ENCODE data around the gene SKOR2. TPM values are rescaled to one million over a fixed set of nuclear protein-coding genes. Genes with fewer than 3 reads are reported as not detected.

Gene SKOR2
- total and polyA plus RNA-seq, 2 of the 13 experiments (the other 11 are each of a cell fraction or from before 2014, with no cell fraction given) = not detected

- TF ChIP-seq PATZ1 (CRISPR knock-in tag; IDR thresholded peaks at IDR 0.05) = peak; percentile 49
- TF ChIP-seq PAF1 (CRISPR knock-in tag; IDR thresholded peaks at IDR 0.05) = no peak
- TF ChIP-seq ZNF44 (CRISPR knock-in tag; IDR thresholded peaks at IDR 0.05) = 0 out of 2 replicates have a peak, but pooled peaks have one; percentile 39
- peak; percentile 93 for TF ChIP-seq ZNF687 (CRISPR knock-in tag; IDR thresholded peaks at IDR 0.05)
- peak; percentile 80; the same call in 1 of the 2 replicates for TF ChIP-seq KDM5A (IDR thresholded peaks at IDR 0.05; ENCODE audit: borderline replicate concordance, low read length)
- no peak for TF ChIP-seq MBNL3 (CRISPR knock-in tag; conservative IDR thresholded peaks at IDR 0.05)
- TF ChIP-seq MIXL1 (CRISPR knock-in tag; IDR thresholded peaks at IDR 0.05) = 0 out of 2 replicates have a peak, but pooled peaks have one; percentile 27
- peak; percentile 76; the same call in 1 of the 2 replicates for TF ChIP-seq ARHGAP35 (CRISPR knock-in tag; IDR thresholded peaks at IDR 0.05; ENCODE audit: borderline replicate concordance)
- TF ChIP-seq AHDC1 (CRISPR knock-in tag; IDR thresholded peaks at IDR 0.05; ENCODE audit: borderline replicate concordance) = no peak
- peak; percentile 81 for TF ChIP-seq CEBPB (IDR thresholded peaks at IDR 0.05; ENCODE audit: borderline replicate concordance, low read depth, low read length)
- no peak for TF ChIP-seq TBL1XR1 (IDR thresholded peaks at IDR 0.05; ENCODE audit: borderline replicate concordance, low read length, partially characterized antibody)
- TF ChIP-seq, protein P1, sequence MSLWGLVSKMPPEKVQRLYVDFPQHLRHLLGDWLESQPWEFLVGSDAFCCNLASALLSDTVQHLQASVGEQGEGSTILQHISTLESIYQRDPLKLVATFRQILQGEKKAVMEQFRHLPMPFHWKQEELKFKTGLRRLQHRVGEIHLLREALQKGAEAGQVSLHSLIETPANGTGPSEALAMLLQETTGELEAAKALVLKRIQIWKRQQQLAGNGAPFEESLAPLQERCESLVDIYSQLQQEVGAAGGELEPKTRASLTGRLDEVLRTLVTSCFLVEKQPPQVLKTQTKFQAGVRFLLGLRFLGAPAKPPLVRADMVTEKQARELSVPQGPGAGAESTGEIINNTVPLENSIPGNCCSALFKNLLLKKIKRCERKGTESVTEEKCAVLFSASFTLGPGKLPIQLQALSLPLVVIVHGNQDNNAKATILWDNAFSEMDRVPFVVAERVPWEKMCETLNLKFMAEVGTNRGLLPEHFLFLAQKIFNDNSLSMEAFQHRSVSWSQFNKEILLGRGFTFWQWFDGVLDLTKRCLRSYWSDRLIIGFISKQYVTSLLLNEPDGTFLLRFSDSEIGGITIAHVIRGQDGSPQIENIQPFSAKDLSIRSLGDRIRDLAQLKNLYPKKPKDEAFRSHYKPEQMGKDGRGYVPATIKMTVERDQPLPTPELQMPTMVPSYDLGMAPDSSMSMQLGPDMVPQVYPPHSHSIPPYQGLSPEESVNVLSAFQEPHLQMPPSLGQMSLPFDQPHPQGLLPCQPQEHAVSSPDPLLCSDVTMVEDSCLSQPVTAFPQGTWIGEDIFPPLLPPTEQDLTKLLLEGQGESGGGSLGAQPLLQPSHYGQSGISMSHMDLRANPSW (CRISPR knock-in tag; IDR thresholded peaks at IDR 0.05; ENCODE audit: borderline replicate concordance) = no peak
- TF ChIP-seq MXD1 (CRISPR knock-in tag; IDR thresholded peaks at IDR 0.05) = peak; percentile 86
These were observed 75.4 kb downstream of the SKOR2 start, which contains the start of gene IER3IP1 (continued) for GRCh38 chr18:47175898-47176575.

Measured in HepG2 (cell line).